Right lung (tissue), 5 donors: ENCODE measurements around the gene APPL2. TPM values are rescaled to one million over a fixed set of nuclear protein-coding genes. Genes with fewer than 3 reads are reported as not detected.
"Not testable (repeated sequence)": the region's sequence is repeated elsewhere in the genome, so short reads cannot be mapped to it uniquely, and the experiment has no call there.

Experiments
- DNase-seq, 2 donors: peaks; one replicate each; pipeline ENCODE4 v3.0.0-alpha.2; 2013
- polyA plus RNA-seq, 5 donors: library from polyadenylated mRNA; unstranded; fragments of 120-200 nt; gene quantifications; one replicate each; pipeline versions ENCODE4 v1.2.1 to v1.2.3, GENCODE V29; 2013; ENCODE audit warnings: inconsistent platforms in 1 of 5, low replicate concordance in 1 of 5; ENCODE audit not compliant: insufficient read length in 5 of 5, insufficient read depth in 1 of 5

APPL2 gene
- polyA plus RNA-seq, 5 donors: 55.6 to 90.7 (median 84.7) TPM

DNA sequence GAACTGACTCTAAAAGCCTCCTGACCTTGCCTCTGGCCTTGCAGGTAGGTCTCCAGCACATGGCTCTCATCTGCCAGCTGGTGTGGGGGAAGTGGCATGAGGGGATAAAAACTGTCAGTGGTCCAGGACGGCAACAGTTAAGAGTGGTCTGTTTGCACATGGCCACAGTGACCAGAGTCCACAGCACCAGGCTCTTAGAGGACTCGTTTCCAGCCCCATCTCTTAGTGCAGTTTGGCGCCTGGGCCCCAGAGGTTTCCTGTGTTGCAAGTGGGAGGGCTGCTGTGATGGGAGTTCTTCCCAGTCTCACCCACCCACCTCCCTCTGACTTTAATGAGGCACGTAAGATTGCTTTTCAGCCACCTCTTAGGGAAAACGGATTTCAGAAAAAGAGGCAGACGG lies 37.0 kb downstream of the APPL2 start:
- DNase-seq: no peak

DNA sequence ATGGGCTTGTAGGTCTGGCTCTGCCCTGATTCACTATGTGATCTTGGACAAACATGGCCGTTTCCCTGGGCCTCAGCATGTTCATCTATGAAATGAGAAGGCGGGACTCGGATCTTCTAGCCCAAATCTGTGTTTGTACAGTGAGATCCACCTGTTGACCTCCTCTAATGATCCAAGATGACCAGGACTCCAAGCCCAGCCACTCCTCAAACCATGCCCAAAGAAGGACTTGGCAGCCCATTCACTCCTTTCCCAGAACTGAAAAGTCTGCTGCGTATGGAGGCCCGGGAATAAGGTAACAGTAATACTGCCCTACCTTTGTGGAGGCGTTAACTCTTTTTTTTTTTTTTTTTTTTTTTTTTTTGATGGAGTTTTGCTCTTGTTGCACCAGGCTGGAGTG lies 39.9 kb downstream of the APPL2 start:
- DNase-seq: no peak

DNA sequence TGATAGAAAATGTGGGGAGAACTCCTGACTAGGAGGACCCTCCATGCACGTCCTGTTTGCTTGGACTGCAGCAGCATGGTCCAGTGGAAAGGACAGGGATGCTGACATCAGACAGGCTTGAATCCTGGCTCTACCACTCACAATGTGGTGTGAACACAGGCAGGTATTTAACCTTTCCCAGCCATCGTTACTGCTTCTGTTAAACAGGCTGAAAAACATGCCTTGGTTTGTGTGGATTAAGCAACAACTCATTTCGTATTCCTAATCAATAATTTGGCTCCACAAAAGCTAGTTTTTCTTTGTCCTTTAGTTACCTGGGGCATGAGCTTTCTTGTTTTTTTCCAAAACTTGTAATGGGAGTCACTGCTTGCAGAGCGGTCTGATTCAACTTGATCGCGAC lies 41.0 kb downstream of the APPL2 start:
- no peak for DNase-seq

DNA sequence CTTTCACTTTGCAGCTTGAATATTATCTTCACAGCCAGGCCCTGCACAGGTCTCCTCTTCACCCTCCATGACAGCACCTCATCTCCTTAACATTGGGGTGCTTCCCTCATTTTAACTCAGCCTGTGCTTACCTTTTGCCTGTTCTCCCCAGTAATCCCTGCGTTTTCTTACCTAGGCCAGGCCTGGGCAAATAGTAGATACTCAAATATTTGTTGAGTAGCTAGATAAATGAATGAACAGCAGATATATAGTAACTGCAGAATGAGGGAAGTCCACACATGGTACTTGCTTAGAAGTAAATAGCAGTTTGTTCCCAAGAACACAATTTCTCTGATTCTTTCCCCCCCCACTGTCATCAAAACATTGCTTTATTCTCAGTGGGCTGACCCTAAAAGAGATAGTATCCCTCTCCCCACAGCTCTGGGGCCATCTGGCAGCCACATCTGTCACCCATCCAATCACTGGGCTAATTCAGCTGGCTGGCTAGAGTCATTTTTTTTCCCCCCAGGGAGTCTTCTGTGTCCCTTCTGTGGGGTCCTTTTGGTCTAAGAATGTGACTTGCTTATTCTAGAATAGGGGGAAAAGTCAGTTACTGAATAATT lies 43.2 kb downstream of the APPL2 start:
- DNase-seq: no peak

DNA sequence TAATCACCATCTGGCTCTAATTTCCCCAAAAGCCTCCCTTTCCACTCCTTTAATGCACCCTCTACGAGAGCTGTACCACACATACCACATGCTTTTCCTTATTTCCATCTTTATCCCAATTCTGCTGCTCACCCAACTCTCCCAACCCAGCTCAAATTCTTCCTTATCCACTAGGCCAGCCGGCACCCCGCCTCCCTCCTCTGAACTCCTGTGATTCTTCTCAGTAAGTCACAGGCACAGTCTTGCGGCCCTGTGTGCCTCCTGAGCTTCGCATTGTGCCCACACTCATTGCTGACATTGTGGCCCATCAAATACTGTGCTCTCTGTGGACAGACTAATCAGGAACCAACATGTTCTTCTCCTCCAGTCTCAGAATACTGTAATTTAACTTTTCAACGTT lies 45.4 kb downstream of the APPL2 start:
- no peak for DNase-seq

DNA sequence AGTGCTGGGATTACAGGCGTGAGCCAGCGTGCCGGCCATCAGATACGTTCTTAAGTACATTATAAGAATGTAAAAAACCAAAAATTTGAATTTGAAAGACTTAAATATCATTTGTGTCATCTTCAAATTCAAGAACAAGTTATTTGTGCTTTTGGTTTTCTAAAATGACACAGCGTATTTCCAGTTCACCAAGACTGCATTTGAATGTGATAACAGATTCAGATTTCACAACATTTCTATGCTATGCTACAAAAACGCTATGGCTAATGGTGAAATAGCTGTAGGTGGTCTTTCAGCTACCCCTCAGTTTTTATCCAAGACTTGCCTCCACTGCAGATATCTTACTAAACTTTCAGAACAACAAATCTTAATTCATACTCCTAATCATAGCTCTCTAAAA lies 46.7 kb downstream of the APPL2 start:
- no peak for DNase-seq

DNA sequence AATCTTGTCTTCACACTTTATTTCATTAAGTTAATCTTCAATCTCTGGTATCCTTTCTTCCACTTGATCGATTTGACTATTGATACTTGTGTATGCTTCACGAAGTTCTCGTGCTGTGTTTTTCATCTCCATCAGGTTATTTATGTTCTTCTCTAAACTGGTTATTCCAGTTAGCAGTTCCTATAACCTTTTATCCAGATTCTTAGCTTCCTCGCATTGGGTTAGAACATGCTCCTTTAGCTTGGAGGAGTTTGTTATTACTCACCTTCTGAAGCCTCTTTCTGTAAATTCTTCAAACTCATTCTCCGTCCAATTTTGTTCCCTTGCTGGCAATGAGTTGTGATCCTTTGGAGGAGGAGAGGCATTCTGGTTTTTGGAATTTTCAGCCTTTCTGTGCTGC lies 52.0 kb downstream of the APPL2 start:
- not testable (repeated sequence) for DNase-seq

DNA sequence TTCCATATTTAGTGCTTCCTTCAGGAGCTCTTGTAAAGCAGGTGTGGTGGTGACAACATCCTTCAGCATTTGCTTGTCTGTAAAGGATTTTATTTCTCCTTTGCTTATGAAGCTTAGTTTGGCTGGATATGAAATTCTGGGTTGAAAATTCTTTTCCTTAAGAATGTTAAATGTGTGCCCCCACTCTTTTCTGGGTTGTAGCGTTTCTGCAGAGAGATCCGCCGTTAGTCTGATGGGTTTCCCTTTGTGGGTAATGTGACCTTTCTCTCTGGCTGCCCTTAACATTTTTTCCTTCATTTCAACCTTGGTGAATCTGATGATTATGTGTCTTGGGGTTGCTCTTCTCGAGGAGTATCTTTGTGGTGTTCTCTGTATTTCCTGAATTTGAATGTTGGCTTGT lies 52.6 kb downstream of the APPL2 start:
- not testable (repeated sequence) for DNase-seq

DNA sequence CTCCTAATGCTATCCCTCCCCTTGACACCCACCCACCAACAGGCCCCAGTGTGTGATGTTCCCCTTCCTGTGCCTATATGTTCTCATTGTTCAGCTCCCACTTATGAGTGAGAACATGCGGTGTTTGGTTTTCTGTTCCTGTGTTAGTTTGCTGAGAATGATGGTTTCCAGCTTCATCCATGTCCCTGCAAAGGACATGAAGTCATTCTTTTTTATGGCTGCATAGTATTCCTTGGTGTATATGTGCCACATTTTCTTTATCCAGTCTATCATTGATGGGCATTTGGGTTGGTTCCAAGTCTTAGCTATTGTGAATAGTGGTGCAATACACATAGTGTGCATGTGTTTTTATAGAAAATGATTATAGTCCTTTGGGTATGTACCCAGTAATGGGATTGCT lies 56.9 kb downstream of the APPL2 start:
- DNase-seq: not testable (repeated sequence)

DNA sequence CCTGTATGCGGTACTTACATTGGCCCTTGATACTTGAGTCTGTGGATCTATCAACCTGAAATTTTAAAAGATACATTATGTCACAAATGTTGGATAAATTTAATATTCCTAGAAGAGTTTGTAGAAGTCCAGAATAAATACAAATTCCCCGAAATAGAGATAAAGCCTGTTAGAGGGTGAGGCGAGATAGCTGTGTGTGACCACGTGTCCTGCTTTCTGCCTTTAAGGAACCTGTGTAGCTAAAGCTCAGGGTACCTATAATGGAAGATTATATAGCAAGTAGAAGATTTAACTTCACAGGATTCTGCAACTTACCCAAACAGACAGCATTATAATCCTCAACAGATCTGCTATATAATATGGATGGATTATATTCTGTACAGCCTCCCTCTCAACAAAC lies 58.8 kb downstream of the APPL2 start:
- DNase-seq: no peak

DNA sequence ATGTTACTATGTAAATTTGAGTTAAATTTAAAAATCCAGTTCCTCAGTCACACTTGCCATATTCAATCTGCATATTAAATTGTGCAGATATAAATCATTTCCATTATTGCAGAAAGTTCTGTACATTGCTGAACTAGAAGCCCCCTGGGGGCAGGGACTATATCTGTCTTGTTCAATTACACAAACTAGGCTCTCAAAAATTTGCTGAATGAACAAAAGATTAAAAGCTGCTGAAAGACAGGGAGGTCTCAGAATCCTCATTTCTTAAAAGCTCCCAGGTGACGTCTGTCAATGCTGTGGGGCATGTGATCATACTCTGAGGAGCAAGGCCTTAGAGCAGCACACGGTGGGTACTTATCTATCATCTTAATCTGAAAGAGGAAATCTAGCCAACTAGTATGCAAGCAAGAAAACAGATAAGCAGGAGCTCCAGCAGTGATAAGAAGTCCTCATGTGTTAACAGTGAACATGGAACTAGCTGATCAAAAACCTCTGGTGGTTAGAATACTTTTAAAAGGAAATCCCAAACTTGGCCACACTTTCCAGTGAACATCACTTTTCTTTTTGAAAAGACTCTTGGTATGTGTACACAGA lies 60.5 kb downstream of the APPL2 start:
- no peak for DNase-seq

DNA sequence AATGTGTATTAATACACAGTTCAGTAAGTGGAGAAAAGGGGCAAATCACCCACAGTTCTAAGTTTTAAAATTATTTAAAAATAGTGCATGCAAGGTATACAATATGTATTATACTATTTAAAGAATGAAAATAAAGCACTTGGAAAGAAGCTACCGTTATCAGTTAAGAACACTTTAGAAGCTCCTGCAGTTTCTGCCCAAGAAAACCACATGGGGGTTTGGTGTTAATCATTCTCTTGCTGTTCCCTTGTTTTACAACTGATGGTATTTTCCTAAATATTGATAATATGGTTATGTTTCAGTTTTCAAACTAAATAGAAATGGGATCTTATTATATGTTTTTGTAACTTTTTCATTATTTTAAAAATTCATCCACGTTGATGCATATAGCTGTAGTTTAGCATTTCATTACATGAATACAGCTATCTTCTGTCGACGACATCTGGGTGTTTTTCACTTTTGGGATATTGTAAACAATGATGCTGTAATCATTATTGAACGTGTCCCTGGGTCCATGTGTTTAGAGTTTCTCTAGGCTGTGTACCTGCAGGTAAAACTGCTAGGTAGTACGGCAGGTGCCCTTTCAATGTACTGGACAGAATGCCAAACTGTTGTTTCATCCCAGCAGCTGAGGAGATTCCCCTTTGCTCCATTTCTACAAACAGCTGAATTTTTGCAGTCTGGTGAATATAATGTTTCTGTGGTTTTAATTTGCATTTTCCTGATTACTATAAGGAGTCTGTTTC lies 64.1 kb downstream of the APPL2 start:
- DNase-seq: no peak

DNA sequence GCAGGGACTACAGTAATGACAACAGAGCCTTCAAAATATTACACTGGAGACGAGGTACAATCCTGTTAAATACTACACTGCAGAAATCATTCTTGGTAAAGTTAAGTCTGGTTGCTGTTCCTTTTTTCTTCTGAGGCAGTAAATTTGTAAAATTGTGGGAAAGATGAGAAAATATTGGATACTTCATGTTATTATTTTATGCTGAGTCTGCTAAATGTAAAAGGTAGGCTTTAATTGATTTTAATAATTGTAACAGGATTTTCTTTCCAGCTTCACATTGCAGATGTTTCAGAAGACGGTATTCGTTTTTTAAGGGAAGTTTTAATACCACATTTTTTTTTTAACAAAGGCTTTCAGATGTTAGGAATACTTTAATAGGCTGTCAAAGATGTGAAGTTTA lies 65.8 kb downstream of the APPL2 start:
- no peak for DNase-seq

DNA sequence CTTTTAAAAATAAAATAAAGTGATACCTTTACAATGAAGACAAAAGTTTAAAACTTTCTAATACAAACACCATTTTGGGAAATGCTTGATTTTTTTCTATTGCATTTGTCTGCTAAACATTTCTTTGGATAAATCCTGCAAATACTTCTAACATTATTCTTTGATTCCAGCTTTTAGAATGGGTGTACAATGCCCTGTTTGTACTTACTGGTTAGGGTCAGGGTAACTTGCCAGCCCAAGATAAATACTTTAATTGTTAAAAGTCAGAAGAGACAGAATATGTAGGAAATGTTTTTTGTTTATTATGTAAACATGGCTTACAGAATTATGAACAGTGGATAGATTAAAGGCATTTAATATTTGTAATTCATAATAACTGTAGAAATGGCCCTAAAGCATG lies 68.0 kb downstream of the APPL2 start:
- no peak for DNase-seq

DNA sequence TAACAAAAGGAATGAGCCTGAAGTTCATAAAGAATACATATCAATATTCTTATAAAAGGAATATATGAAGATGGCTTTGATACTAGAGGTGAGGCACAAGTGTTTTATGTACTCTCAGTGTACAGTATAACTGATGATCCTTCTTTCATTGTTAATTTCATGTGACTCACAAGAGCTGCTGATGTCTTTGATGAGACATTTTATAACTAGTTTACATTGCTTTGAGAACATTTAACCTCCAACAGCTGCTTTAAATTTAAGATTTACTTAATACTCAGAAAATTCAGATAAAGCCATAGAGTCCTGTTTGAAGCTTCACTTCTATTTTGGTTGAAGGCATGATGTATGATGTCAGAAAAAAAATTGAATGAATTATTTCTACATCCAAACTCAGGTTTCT lies 68.6 kb downstream of the APPL2 start:
- DNase-seq: no peak

DNA sequence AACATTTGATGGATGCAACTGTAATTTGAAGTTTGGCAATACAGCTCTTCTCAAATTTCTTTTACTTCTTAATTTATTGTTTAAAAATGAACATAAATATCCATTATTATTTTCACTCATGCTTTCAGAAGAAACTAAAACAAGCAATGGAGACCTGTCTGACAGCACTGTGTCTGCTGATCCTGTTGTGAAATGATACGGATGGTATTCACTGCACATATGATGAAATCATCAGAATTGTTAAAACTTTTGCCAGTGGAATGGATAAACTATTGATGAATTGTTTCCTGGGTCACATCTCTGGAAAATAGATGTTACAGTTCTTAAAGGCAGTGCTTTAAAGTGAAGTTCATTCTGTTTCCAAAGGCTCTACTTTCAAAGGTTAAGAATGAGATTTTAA lies 69.2 kb downstream of the APPL2 start:
- DNase-seq: no peak

DNA sequence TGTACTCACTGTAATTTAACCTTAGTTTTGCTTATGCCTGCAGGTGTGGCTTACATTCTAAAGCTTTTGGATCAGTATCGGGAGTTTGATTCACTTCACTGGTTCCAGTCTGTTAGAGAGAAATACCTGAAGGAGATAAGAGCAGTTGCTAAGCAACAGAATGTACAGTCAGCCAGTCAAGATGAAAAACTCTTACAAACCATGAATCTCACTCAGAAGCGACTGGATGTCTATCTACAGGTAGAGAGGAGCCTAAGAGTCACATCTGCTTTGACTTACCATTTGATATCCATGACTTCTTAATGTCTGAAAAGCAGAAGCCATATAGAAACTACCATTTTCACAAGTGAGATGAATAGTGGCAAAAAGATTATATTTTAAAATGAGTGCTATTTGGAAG lies 71.9 kb downstream of the APPL2 start:
- DNase-seq: no peak

DNA sequence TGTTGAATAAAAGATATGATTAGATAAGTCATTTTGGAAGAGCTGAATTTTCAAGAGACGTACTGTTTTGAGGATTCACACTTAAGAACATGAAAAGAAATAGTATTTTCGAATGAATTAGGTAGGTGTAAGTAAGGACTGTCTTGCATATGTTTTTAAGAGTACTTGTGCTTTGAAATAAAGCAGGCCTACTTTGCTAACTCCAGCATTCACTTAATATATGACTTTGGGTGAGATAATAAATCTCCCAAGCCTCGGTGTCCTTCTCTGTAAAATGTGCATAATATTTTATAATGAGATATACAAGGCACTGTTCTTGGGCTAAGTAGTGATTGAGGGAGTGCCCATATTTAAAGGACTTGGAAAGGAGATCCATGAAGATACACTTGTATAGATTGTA lies 73.8 kb downstream of the APPL2 start:
- no peak for DNase-seq

DNA sequence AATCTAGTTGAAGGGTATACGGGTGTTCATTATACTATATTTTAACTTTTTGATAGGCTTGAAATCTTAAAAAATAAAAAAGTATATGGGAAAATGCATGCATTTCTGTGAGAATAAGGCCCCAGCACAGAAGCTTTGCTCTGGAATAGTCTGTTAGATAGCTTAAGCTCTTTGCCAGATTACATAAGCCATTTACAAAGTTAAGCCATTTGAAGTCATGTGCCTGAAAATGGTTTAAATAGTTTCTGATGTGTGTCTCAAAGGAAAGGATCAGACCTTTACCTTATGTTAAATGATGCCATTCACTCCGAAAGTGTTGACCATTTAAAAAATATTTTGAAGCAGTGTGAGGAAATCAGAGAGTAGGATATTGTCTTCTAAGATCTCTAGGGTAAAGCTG lies 77.1 kb downstream of the APPL2 start:
- no peak for DNase-seq

DNA sequence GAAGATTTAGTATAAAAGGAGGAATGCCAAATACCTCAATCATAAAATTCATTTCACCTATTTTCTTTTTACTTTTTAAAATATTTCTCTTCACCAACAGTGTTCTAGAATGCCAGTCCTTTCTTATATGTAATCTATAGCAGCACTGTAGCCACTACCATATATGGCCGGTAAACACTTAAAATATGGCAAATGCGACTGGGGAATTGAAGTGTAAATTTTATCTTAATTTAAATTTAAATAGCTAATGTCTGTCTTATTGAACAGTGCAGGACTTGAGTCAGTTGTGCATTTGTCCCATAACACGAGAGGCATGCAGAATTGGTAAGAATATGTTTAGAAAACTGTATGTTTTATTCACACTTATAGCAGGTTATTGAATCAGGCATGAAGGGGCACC lies 78.4 kb downstream of the APPL2 start:
- no peak for DNase-seq

DNA sequence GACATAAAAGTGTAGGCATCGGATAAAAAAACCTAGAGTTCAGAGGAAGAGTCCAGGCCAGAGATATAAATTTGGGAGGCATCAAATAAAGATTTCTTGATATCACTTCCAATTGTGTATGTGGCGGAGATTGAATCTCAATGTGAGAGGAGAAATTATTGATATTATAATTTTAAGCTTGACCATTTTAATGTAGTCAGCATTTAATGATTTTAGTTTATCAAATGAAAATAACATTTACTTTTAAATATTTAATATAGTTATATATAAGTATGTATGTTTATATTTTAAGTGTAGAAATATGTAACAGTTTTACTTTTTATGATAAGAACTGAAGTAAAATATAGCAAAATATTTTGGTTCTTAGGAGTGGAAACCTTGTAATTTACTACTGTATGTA lies 79.7 kb downstream of the APPL2 start:
- no peak for DNase-seq

DNA sequence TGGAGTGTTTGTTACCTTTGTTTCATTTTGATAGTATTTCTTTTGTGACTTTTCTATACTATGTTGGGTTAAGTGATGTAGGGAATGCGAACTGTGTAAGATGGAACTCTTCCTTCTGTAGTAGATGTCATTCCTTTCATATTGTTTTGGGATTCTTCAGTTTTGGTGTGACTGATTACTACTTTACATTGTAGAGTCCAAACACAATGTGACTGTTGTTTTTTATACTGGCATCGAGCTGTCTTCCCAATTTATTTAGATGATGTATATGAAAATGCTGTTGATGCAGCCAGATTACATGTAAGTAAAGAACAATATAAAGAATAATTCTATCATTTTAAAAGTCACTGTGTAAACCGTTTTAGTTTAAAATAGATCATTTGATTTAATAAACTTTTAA lies 93.7 kb downstream of the APPL2 start:
- DNase-seq: no peak

DNA sequence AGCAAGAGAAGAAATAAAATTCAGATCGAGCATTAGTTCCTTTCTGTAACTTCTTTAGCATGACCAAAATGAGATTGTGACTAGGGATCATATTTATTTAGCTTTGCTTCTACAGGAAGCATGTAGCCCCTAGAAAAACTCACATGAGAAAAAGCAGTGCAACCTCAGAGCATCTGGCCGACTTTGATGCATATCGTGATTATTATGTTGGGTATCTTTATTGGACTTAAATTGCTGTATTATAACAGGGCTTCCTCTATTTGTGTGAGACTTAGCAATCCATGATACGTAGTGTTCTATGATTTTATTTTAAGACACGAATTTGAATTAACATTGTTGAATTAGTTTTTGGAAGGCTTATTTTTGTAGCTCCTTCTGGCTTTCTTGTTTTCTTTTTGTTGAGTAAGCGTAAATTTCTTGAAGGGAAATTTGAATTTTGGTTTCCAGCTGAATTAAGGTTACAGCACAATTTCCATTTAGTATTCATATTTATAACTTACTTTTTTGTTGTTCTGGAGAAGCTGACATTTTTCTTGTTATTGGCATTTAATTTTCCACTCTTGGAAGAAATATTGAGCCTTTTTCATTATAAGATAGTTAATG lies 94.6 kb downstream of the APPL2 start:
- DNase-seq: no peak
